Neural progenitor cell (in vitro differentiated cells): ENCODE measurements around the gene CCDC73.

Experiments
- EZH2 ChIP-seq: fragments of 200-600 bp; sonication (generic); IDR thresholded peaks from 2 replicates; pipeline ENCODE4 v1.6.1; 2017; ENCODE audit warnings: antibody characterized with exemption, mild to moderate bottlenecking, moderate library complexity
- EZH2phosphoT487 ChIP-seq: fragments of 200-600 bp; sonication (generic); IDR thresholded peaks from 2 replicates; pipeline ENCODE4 v1.6.1; 2017; ENCODE audit warnings: antibody characterized with exemption
- TF ChIP-seq, protein P1 (sequence below): fragments of 200-600 bp; sonication (generic); IDR thresholded peaks from 2 replicates; pipeline ENCODE4 v1.5.1; 2017; ENCODE audit warnings: antibody characterized with exemption, mild to moderate bottlenecking

DNA sequence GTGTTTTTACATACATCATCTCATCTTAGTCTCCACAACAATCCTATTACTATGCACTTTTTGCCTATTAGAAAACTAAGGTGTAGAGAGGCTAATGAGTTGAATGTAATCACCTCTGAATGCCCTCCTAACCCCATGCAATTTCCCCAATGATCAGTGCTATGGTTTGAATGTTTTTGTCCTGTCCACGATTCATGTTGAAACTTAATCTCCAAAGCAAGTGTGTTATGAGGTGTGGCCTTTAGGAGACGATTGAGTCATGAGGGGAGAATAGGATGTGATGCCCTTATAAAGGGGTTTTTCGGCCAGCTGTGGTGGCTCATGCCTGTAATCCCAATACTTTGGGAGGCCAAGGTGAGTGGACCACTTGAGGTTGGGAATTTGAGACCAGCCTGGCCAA is 2.0 kb upstream of the CCDC73 start:
- TF ChIP-seq, protein P1, sequence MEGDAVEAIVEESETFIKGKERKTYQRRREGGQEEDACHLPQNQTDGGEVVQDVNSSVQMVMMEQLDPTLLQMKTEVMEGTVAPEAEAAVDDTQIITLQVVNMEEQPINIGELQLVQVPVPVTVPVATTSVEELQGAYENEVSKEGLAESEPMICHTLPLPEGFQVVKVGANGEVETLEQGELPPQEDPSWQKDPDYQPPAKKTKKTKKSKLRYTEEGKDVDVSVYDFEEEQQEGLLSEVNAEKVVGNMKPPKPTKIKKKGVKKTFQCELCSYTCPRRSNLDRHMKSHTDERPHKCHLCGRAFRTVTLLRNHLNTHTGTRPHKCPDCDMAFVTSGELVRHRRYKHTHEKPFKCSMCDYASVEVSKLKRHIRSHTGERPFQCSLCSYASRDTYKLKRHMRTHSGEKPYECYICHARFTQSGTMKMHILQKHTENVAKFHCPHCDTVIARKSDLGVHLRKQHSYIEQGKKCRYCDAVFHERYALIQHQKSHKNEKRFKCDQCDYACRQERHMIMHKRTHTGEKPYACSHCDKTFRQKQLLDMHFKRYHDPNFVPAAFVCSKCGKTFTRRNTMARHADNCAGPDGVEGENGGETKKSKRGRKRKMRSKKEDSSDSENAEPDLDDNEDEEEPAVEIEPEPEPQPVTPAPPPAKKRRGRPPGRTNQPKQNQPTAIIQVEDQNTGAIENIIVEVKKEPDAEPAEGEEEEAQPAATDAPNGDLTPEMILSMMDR, result no peak
- TF ChIP-seq EZH2 (no peak), EZH2phosphoT487 (no peak)
